Activated CD8-positive, alpha-beta memory T cell treated with anti-CD3 and anti-CD28 coated beads, Interleukin-2, amount 50 U/mL, for 1 hour (primary cell): ENCODE results near the gene MVB12B.

Experiments
- DNase-seq: peaks from one replicate; pipeline ENCODE4 v3.0.0-alpha.2; 2020; ENCODE audit errors: extremely low read depth

The MVB12B gene

DNA sequence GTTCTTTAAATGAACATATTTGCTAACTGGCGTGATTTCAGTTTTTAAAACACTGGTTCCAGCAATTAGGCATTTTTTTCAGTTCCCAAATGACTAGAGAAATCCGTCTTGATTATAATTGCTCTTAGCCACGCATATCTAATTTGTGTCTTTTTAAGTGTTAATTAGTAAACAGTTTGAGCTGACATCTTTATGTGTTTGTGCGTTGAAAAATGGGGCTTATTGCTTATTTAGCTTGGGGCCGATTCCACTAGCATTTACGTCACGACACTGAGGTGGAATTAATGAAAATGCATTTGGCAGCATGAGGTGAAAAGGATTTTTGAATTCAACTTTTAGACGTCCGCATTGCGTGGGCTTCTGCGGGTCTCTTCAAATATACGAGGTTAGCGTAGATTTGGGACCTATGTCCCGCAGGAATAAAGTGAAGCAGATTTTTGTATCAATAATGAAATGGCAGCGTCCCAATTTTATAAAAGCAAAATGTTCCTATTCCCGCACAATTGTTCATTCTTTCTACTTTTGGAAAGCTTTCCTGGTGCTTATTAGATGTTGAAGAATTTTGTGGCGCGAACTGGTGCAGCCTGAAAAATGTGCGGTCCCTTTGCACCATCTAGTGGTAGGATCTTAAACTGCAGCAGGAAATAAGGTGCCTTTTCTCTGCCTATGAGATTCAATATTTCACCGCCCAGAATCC, 164.4 kb downstream of the MVB12B start:
- no peak for DNase-seq

DNA sequence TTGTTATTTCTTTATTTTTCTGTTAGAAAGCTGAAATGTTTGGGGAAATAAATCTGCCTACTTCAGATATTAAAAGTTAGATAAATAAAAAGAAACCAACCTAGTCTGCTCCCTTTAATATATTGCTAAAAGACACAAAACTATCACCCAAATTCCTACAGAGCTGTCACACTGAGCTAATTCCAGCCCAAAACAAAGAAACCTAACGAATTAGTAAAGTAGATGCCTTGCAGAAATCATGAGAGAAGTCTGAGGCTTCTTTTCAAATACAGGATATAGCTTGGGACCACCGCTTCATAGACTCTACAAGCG, 164.9 kb downstream of the MVB12B start:
- no peak for DNase-seq

DNA sequence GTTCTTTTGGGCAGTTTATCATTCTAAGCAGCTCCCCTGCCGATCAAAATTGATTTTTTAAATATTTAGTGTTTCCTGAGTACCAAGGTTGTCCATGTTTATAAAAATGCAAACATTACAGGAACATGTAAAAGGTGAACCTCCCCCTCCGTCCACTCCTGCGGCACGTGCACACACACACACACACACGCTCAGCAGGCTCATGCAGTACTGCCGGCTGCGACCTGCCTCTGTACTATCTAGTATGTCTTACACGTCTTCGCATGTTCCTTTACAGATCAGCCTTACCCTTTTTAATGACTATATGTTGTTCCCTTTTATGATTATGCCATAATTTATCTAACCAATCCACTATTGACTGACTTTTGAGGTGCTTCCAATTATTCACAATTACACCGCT, 165.3 kb downstream of the MVB12B start:
- DNase-seq = no peak

DNA sequence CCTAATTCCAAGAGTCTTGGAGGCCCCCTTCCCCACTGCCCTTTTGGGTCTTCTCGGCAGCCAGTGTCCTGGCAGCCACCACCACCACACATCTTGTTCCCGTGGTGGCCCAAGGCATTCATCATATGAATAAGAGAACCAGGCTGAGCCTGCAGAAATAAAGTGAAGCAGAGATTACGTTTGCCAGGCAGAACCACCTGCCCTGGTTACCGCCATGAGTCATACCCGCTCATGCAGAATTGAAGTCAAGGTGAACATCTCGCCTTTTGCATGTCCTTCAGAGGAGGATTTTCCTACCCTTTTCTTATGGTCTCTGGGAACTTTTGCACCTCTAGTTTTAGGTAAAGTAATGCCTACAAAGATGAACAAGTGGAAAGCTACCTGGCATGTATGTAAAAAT, 167.6 kb downstream of the MVB12B start:
- DNase-seq = no peak

DNA sequence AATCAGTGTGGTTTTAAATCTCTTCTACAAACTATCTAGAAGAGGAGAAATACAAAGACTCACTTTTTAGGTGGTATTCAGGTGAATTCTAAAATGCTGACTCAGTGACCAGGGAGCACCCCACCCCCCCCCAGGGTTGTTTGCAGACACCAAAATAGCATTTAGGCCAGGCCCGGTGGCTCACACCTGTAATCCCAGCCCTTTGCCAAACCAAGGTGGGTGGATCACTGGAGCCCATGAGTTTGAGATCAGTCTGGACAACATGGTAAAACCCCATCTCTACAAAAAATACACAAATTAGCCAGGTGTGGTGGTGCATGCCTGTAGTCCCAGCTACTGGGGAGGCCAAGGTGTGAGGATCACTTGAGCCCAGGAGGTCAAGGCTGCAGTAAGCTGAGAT, 168.1 kb downstream of the MVB12B start:
- DNase-seq = no peak

DNA sequence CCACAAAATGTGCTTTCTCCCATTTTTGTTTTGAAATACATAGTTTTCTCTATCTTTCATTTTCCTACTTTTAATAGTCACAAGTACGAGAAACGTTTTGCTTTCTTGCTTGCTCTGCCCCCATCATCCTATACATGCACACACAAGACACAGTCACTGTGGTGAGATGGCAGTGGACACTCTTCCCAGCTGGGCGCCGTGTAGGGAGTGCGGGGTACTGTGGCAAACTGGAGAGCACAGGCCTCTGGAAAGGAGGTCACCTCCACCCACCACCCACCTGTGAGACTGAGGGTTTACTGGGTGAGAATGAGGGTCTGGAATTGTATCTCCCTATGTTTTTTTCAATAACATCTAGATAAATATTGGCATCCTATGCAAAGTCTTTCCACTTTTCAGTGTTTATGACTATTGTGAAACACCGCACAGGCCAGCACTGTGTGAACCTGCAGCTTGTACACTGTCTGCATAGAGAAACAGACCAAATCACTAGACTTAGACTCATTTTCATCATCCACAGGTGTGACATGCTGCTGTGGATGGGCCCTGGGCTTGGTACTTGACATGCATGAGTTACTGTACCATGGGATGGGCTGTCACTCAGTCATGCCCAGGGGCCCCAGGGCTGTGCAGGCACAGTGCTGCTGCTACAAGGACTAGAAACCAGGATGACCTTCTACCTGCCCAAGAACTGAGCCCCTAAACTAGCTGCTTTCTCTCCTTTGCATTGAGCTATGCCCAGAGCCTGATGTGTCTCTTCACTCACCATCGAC, 169.0 kb downstream of the MVB12B start:
- no peak for DNase-seq

DNA sequence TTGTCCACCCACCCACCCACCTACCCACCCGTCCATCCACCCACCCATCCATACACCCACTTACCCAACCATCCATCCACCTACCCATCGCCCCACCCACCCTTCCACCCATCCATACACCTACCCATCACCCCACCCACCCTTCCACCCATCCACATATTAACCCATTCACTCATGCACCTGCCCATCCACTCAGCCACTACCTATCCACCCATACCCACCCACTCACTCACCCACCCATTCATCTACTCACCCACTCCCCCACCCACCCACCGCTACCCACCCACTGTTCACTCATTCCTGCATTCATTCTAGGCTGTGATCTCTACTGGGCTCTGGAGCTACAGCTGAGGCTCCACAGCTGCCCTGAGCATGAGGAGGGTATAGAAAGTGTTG, 169.6 kb downstream of the MVB12B start:
- DNase-seq = no peak

DNA sequence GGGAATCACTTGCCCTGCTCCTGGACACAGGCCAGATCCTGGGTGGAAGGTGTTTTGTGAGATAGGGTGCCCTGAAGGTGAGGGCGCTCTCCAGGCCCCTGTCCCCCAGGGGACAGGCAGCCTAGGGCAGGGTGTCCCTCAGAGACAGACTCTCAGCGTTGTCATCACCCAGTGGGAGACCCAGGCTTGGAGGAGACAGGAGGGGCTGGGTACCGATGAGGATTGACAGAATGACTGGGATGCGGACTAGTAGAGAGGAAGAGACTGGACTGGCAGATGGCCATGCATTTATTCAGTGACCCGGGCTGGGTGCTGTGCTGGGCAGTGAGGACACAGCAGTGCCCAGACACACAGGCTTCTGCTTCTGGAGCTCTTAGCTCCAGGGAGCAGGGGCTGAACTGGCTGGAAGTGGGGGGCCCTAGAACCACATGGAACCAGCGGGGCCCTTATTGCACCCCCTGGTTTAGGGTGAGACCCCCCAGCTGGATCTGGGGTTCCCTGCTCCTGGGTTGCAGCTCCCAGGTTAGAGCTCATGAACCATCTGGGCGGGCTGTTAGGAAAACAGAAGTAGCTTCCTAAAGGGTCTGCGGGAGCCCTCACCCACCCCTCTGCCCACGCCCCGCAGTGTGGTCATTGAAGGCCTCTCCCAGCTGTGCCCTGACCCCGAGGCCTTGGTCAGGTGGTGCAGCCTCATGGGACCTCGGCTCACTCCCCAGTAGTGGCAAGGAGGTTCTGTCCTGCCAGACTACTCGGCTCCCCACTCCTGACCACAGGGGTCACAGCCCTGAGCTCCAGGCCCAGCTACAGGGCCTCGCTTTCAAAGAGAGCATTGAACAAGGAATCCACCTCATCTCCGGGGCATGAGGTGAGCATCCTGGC, 170.4 kb downstream of the MVB12B start:
- DNase-seq = no peak

DNA sequence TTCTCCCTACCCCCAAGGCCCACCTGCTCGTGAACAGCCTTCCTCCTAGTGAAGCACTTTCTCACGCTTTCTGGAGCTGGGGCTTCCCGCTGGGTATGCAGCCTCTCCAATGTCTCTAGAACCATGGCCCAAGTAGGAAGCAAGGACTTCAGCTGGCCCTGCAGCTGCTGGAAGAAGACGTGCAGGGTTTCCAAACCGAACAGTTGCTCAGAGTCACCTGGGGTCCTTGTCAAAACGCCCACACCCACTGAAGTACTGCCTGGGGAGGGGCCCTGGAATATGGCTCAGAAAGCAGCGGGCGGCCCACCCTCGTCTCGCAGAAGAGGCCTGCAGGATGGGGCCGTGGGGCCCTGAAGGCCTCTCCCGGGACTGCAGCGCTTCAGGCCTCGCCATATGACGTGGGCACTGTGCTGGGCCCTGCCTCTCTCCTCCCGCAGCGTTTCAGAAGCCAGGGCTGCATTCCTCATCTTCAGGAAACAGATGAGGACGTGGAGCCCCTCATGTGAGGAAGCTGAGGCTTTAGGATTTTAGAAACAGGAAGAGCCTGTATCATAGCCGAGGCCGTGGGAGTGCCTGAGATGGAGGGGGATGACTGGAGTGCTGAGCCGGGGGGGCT, 171.1 kb downstream of the MVB12B start:
- DNase-seq = no peak

DNA sequence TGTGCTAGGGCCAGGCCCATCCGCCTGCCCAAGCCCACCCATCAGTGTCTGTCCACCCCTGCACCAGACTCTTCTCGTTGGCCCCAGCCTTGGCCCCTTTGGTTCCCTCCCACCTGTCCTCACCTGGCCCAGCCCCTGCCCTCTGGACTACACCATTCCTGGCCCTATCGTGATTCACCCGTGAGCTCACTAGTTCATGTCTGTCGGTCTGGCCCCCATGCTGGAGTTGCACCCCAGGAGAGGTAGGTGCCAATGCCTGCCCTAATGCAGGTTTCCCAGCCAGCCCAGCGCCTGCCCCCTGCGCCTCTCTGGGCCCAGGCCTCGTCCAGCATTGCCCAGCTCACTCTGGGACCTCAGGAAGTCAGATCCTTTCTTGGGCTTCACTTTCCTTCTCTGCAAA, 171.7 kb downstream of the MVB12B start:
- DNase-seq = no peak

DNA sequence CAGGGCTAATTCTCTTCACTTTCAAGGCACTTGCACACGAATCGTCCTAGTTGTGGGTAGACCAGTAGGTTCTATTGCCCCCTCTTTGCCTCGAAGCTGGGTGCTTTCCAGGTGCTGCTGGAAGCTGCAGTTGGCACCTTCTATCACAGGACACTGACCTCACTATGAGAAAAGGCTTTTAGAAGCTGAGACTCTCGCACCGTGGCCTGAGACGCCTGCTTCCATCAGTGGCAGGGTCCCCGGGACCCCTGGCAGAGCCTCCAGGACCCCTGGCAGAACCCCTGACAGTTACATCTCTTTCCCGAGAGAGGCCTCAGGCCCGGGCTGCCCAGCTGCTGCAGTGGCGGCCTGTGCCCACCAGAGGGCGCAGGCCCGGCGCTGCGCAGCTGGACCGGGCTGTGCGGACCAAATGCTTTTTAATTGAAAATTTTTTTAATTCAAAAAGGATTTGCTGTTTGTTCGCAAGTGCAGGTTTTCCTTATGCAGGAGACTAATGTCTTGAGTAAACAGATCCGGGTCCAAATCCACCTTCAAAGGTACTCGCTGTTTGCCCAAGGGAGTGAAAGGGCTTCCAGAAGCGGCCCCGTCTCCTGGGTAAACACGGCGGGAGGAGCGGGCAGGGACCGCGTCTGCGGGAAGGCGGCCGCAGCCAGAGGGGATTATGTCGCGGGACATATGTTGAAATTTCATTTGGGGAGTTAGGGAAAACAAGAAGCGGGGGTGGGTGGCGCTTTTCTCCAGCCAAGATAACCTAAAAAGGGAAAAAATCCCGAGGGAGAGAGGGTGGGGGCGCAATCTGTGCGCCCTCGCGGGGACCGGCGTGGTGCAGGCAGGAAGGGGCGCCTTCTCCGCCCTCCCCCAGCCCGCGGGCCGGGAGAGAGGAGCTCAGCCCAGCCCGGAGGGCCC, 172.6 kb downstream of the MVB12B start:
- DNase-seq = no peak

DNA sequence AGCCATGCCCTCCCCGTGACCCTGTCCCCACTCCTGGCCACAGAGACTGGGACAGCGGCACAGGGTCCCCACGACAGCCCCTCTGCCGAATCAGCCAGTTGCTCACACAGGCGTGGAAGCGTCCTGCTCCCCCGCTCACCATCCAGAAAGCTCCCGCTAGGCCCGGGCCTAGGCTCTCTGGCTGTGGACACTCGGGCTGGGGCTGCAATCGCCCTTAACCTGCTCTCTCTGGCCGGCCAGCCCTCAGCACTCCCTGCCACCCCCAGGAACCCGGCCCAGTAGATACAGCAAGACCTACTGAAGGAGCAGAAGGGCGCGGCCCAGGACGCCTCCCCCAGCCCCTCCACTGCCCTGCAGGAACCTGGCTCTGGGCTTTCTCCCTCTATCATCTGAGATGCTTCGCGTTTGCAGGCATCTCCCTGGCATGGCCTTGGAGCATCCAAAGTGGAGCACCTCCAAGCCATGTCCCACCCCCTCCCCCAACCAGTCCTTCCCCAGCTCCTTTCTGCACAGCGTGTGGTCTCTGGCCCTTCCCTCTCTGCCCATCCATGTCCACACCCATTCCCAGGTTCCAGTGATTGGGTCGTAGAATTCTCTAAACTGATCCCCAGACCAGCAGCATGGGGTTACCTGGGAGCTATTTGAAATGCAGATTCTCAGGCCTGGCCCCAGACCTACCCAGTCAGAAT, 173.4 kb downstream of the MVB12B start:
- DNase-seq = no peak

DNA sequence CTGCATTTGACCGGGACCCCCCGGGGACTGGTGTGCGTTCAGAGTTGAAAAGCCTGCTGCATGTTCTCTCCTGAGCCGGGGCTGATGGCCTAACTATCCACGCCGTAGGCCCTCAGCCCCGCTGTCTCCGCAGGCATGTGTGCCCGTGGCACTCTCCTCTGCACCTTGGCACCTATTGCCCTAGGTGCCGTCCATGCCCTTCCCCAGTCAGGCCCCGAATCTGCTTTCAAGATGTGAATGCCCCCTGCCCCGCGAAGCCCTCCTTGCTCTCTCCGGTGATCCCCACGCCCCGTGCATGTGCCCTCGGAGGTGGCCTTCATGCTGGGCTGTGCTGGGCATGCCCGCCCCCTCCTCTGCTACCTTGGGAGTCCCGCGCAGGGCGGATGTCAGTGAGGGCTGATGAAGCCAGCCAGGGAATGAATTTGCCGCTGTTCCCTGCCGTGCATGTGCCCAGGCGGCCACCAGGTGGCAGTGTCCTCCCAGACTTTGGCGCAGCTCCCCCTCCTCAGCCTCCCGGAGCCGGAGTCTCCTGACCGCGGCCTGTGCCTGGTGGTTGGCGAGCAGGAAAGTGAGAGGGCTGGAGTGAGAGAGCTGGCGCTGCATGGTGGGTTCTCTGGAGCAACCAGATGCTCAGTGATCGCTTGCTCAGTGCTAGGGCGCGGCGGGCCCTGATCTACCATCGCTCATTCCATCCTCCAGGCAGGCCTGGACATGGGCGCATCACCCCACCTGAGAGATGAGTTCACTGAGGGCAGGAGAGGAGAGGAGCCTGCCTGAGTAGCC, 174.2 kb downstream of the MVB12B start:
- no peak for DNase-seq

DNA sequence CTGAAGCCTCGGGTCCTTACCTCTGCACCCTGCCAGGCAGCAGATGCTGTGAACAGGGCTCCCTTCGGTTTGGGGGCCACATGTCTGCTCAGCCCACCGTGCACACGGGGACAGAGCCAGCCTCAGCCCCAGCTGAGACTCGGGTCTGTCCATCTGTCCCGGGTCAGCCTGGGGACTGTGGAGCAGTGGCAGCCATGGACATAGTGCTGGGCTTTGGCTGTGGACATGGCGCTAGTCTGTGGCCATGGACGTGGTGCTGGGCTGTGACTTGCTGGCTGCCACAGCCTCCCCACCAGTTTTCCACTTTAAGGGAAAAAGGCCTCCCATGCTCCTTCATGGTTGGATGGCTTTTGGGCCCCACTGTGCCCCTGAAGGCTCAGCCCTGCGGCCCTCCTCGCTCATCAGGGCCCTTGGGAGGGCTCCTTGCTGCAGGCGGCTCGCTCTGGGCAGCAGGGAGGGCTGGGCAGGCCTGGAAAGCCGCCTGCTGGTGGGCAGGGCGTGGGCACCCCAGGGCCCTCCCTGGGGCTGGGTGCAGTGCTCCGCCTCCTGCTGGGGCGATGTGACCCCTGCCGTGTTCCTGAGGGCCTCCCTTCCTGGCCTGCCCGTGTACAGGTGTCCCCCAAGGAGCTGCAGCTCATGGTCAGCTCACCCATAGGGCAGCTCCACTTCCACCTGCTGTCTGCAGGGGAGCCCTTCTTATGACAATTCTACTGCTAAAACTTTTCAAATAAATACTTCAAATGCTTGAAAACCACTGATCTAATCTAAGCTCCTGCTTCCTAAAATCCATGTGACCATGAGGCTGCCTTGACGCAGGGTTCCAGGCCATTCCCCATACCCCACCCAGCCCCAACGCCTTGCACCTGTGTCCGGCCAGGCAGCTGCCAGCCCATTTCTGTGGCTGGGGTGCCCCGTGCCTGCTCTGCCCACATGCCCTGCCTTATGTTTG, 175.0 kb downstream of the MVB12B start:
- no peak for DNase-seq

DNA sequence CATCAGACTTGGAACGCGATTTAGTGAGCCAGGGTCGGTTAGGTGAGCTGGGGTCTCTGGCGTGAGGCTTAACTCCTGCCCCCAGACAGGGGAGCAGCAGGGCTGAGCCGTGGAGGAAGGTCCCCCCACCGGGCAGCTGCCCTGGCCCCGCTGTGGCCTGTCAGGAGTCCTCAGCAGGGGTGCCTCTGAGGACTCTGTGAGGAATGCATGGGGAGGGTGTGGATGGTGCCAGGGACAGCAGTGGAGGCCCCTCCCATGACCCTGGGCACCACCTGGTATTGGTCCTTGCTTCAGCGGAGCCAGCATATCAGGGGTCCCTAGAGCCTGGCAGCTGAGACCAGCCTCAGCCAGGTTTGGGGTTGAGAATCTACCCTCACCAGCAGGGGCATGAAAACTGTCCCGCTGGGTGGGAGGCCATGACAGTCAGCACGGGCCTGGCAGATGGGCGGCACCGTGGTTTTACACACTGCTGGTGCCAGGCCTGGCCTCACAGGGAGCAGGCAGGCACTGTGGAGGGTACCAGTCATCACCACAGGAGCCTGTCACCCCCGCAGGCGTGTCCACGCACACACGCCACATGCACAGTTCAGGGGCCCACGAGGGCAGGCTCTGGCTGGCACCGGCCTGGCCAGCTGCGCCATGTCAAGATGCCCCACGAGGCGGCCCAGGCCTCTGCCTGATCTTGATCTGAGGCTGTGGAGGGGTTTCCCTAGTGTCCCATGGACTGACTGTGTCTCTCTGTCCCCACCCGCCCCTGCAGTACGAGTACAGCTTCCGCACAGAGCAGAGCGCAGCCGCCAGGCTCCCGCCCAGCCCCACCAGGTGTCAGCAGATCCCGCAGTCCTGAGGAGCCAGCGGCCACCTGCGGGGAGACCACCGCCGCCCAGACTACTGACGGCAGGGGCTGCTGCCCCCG, 176.0 kb downstream of the MVB12B start:
- DNase-seq = no peak

DNA sequence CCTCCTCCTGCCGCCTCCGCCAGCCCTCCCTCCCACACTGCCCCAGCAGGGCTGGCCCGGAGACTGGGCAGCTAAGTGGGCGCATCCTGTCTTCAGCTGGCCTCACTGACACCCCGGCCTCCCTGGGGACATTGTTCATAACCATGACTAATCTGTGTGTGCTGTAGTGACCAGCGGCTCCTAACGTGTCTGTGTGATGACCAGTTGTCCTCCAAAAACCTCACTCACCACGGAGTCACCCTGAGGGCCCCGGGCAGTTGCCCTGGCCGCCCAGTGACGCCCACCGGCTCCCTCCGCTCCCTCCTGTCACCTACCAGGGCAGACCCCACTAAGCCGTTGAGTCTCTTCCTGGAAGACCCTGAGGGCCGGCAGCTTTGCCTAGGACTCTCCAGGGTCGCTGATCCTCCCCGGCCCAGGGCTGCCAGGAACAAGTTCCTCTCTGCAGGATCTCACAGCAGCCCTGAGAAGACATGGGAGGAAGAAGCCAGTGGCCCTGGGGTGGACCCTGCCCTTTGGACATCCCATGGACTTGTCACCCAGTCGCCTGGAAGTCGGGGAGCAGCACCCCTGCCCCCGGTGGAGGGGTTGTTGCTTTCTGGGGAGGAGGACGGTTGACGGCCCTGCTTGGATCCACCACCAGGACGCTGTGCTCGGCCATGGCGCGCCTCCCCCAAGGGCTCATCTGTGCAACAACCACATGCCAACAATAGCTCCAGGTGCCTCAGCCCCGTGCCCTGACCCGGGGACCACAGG, 176.9 kb downstream of the MVB12B start:
- DNase-seq = no peak
